22Rv1 (cell line): ENCODE results near the gene NDRG4.

ENCODE experiments used
- ZFX ChIP-seq: fragments of 450-650 bp; IDR thresholded peaks from 2 replicates; pipeline ENCODE4 v1.6.1; 2017; ENCODE audit warnings: antibody characterized with exemption, borderline replicate concordance
- TF ChIP-seq, protein P1 (sequence below): fragments of 450-650 bp; IDR thresholded peaks from 2 replicates; pipeline ENCODE4 v1.5.1; 2017; ENCODE audit warnings: mild to moderate bottlenecking

DNA sequence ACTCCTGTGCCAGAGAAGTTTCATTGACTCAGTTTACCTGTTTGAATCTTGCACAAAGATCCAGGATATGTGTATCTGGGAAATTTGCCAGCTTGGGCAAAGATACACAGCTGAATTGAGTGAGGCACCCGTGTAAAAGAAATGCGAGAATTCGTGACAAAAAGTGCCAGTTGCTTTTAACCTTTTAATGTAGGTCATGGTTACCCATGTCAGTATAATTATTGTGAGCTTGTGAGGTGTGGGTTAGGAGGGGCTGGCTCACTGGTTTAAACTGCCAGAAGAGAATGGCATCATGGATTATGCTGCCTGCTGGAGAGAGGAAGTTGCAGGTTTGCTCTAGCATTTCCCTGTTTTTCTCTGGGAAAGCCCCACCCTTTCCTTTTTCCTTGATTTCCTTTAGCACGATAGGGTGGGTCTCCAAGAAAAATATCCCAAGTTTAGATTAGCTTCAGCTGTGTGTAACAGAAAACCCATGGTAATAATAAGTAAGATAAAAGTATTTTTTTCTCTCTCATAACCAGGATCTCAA is 24.8 kb upstream of the NDRG4 start:
- TF ChIP-seq, protein P1, sequence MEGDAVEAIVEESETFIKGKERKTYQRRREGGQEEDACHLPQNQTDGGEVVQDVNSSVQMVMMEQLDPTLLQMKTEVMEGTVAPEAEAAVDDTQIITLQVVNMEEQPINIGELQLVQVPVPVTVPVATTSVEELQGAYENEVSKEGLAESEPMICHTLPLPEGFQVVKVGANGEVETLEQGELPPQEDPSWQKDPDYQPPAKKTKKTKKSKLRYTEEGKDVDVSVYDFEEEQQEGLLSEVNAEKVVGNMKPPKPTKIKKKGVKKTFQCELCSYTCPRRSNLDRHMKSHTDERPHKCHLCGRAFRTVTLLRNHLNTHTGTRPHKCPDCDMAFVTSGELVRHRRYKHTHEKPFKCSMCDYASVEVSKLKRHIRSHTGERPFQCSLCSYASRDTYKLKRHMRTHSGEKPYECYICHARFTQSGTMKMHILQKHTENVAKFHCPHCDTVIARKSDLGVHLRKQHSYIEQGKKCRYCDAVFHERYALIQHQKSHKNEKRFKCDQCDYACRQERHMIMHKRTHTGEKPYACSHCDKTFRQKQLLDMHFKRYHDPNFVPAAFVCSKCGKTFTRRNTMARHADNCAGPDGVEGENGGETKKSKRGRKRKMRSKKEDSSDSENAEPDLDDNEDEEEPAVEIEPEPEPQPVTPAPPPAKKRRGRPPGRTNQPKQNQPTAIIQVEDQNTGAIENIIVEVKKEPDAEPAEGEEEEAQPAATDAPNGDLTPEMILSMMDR = no peak
- no peak for TF ChIP-seq ZFX
